ENCODE results near the gene FUT2.
"Not testable (repeated sequence)": the region's sequence is repeated elsewhere in the genome, so short reads cannot be mapped to it uniquely, and the experiment has no call there.

FUT2 gene

GRCh38 chr19:48671446-48671995 is 24.2 kb upstream of the FUT2 start:
- no peak for DNase-seq

GRCh38 chr19:48672994-48673393 is 22.8 kb upstream of the FUT2 start, which contains the start of gene NTN5:
NTN5 (minus strand) TSS chr19:48673017; CDS start chr19:48670986, 2,031 bp downstream.
- no peak for DNase-seq

- DNase-seq = no peak
Measured at GRCh38 chr19:48673436-48674100, 22.2 kb upstream of the FUT2 start.

GRCh38 chr19:48674216-48674809 is 21.5 kb upstream of the FUT2 start:
- DNase-seq = no peak

- DNase-seq = peak; percentile 63
Measured at GRCh38 chr19:48674921-48675824, 20.6 kb upstream of the FUT2 start.

- no peak for DNase-seq
Measured at GRCh38 chr19:48676487-48676886, 19.3 kb upstream of the FUT2 start.

GRCh38 chr19:48676887-48677286 is 18.9 kb upstream of the FUT2 start:
- no peak for DNase-seq

- no peak for DNase-seq
Measured at GRCh38 chr19:48678201-48678600, 17.6 kb upstream of the FUT2 start.

- DNase-seq = not testable (repeated sequence)
Measured at GRCh38 chr19:48680006-48680405, 15.8 kb upstream of the FUT2 start.

GRCh38 chr19:48680436-48681126 is 15.2 kb upstream of the FUT2 start:
- DNase-seq = no peak

GRCh38 chr19:48681127-48681470 is 14.7 kb upstream of the FUT2 start:
- no peak for DNase-seq

- DNase-seq = no peak
Measured at GRCh38 chr19:48683349-48683748, 12.4 kb upstream of the FUT2 start.

- DNase-seq = no peak
Measured at GRCh38 chr19:48685583-48685982, 10.2 kb upstream of the FUT2 start.

- DNase-seq = no peak
Measured at GRCh38 chr19:48686088-48686487, 9.7 kb upstream of the FUT2 start.

GRCh38 chr19:48686637-48687036 is 9.1 kb upstream of the FUT2 start:
- not testable (repeated sequence) for DNase-seq

- DNase-seq = no peak
Measured at GRCh38 chr19:48687776-48688175, 8.0 kb upstream of the FUT2 start.

GRCh38 chr19:48689449-48689848 is 6.3 kb upstream of the FUT2 start:
- DNase-seq = no peak

- DNase-seq = not testable (repeated sequence)
Measured at GRCh38 chr19:48693629-48694028, 2.1 kb upstream of the FUT2 start.

- no peak for DNase-seq
Measured at GRCh38 chr19:48696353-48697010, 711 bp downstream of the FUT2 start.

GRCh38 chr19:48698046-48698445 is 2.3 kb downstream of the FUT2 start:
- no peak for DNase-seq

GRCh38 chr19:48702701-48703100 is 6.9 kb downstream of the FUT2 start:
- DNase-seq = no peak

GRCh38 chr19:48703316-48703715 is 7.5 kb downstream of the FUT2 start:
- DNase-seq = no peak
